ENCODE data around the gene PRPS2.

GRCh38 chrX:12843061-12843667 lies 52.0 kb downstream of the PRPS2 start:
- no peak for TF ChIP-seq EZH2 (IDR thresholded peaks at IDR 0.05; ENCODE audit: borderline replicate concordance, low read depth, low read length, severe bottlenecking)
- TF ChIP-seq CTCF (IDR thresholded peaks at IDR 0.05; ENCODE audit: extremely low read depth in 1 of 2, insufficient read depth in 1 of 2, low read depth in 1 of 2, low read length in 2 of 2), result no peak
- no peak for TF ChIP-seq FOS (IDR thresholded peaks at IDR 0.05; ENCODE audit: borderline replicate concordance, insufficient read depth, low read length)
- TF ChIP-seq POLR2AphosphoS5 (IDR thresholded peaks at IDR 0.05; ENCODE audit: insufficient read depth, low read depth, low read length), result no peak
- TF ChIP-seq POLR2A (IDR thresholded peaks at IDR 0.05; ENCODE audit: low read depth, low read length), result no peak
- no peak for TF ChIP-seq MAX (IDR thresholded peaks at IDR 0.05; ENCODE audit: insufficient read depth, insufficient read length)

Measured in endothelial cell of umbilical vein (primary cell).